HK-2 (cell line): ENCODE data around the gene CTAGE1.
"Not testable (repeated sequence)": the region's sequence is repeated elsewhere in the genome, so short reads cannot be mapped to it uniquely, and the experiment has no call there.

Experiments
- DNase-seq: peaks from one replicate; pipeline ENCODE4 v3.0.0-alpha.2; 2018; ENCODE audit not compliant: unreplicated experiment

The CTAGE1 gene

GRCh38 chr18:22436136-22436535, 18.4 kb upstream of the CTAGE1 start:
- DNase-seq, result no peak

GRCh38 chr18:22434973-22435608, 17.4 kb upstream of the CTAGE1 start:
- peak; percentile 14 for DNase-seq

- no peak for DNase-seq
Measured at GRCh38 chr18:22433956-22434355, 16.2 kb upstream of the CTAGE1 start.

GRCh38 chr18:22432657-22433137, 15.0 kb upstream of the CTAGE1 start:
- DNase-seq, result peak; percentile 16

GRCh38 chr18:22429564-22429963, 11.8 kb upstream of the CTAGE1 start:
- DNase-seq, result no peak

- no peak for DNase-seq
Measured at GRCh38 chr18:22428672-22429071, 11.0 kb upstream of the CTAGE1 start.

GRCh38 chr18:22427822-22428549, 10.3 kb upstream of the CTAGE1 start:
- no peak for DNase-seq

- DNase-seq, result peak; percentile 7
Measured at GRCh38 chr18:22424565-22424963, 6.8 kb upstream of the CTAGE1 start.

GRCh38 chr18:22423878-22424564, 6.3 kb upstream of the CTAGE1 start:
- DNase-seq, result no peak

GRCh38 chr18:22422909-22423548, 5.3 kb upstream of the CTAGE1 start:
- no peak for DNase-seq

- DNase-seq, result no peak
Measured at GRCh38 chr18:22420652-22421051, 2.9 kb upstream of the CTAGE1 start.

- DNase-seq, result no peak
Measured at GRCh38 chr18:22412176-22412911, 5.4 kb downstream of the CTAGE1 start.

GRCh38 chr18:22411446-22411845, 6.3 kb downstream of the CTAGE1 start:
- DNase-seq, result no peak

GRCh38 chr18:22410126-22410525, 7.6 kb downstream of the CTAGE1 start:
- no peak for DNase-seq

GRCh38 chr18:22409445-22409844, 8.3 kb downstream of the CTAGE1 start:
- no peak for DNase-seq

- DNase-seq, result no peak
Measured at GRCh38 chr18:22408059-22408458, 9.7 kb downstream of the CTAGE1 start.

- DNase-seq, result no peak
Measured at GRCh38 chr18:22405142-22405541, 12.6 kb downstream of the CTAGE1 start.

- DNase-seq, result no peak
Measured at GRCh38 chr18:22403950-22404349, 13.8 kb downstream of the CTAGE1 start.

GRCh38 chr18:22399949-22400348, 17.8 kb downstream of the CTAGE1 start:
- DNase-seq, result no peak

- no peak for DNase-seq
Measured at GRCh38 chr18:22398464-22398863, 19.3 kb downstream of the CTAGE1 start.

- no peak for DNase-seq
Measured at GRCh38 chr18:22394428-22394827, 23.3 kb downstream of the CTAGE1 start.

GRCh38 chr18:22393164-22393563, 24.6 kb downstream of the CTAGE1 start:
- DNase-seq, result not testable (repeated sequence)
